Esophagus muscularis mucosa (tissue), 3 donors: ENCODE results near the gene IKBKG.

Experiments used
- POLR2A ChIP-seq: fragments of 450-650 bp; IDR thresholded peaks from one replicate; pipeline ENCODE4 v1.6.1; 2017; ENCODE audit warnings: antibody characterized with exemption, moderate library complexity, mild to moderate bottlenecking, low read depth
- POLR2AphosphoS5 ChIP-seq, 2 donors: sonication (generic); formaldehyde crosslinking; IDR thresholded peaks; one replicate each; pipeline ENCODE4 v1.6.1; 2017; ENCODE audit warnings: antibody characterized with exemption in 2 of 2
- TF ChIP-seq, protein P1 (sequence below), 3 experiments: fragments of 200-600 bp in 2 of 3; fragments of 450-650 bp in 1 of 3; sonication (generic) in 2 of 3; IDR thresholded peaks; one replicate each; pipeline ENCODE4 v1.5.1; 2017 to 2019; ENCODE audit warnings: antibody characterized with exemption in 3 of 3, mild to moderate bottlenecking in 2 of 3, moderate library complexity in 1 of 3

DNA sequence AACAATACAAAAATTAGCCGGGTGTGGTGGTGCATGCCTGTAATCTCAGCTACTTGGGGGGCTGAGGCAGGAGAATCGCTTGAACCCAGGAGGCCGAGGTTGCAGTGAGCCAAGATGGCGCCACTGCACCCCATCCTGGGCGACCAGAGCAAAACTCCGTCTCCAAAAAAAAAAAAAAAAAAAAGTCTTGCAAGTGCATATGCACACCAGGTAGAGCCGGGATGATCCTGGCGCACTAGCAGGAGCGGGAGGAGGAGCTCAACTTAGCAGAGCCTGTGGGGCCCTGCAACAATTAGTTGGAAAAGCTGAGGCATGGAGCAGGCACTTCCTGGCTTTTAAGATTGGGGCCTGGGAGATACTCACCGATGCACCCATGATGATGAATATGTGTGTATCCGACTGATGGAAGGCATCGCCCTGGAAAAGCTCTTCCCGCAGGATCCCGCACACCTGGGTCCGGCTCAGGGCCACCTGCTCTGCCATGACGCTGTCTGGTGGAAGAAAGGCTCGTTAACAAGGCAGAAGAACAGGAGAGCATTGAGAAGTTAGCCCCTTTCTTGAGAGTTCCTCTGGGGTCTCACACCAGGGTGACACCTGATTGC, 1.6 kb upstream of the IKBKG start:
- TF ChIP-seq, protein P1, sequence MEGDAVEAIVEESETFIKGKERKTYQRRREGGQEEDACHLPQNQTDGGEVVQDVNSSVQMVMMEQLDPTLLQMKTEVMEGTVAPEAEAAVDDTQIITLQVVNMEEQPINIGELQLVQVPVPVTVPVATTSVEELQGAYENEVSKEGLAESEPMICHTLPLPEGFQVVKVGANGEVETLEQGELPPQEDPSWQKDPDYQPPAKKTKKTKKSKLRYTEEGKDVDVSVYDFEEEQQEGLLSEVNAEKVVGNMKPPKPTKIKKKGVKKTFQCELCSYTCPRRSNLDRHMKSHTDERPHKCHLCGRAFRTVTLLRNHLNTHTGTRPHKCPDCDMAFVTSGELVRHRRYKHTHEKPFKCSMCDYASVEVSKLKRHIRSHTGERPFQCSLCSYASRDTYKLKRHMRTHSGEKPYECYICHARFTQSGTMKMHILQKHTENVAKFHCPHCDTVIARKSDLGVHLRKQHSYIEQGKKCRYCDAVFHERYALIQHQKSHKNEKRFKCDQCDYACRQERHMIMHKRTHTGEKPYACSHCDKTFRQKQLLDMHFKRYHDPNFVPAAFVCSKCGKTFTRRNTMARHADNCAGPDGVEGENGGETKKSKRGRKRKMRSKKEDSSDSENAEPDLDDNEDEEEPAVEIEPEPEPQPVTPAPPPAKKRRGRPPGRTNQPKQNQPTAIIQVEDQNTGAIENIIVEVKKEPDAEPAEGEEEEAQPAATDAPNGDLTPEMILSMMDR (IDR thresholded peaks at IDR 0.05), result no peak
- no peak for TF ChIP-seq POLR2A
- no peak for TF ChIP-seq POLR2AphosphoS5 (IDR thresholded peaks at IDR 0.05)
